KMS-11 (cell line): ENCODE data around the gene ACOT2.
A peak's percentile ranks its signal among the peaks of the same experiment; 100 is the strongest.

ENCODE experiments used
- H2AFZ ChIP-seq: fragments of 200-600 bp; sonication (generic); 2 replicates; pipeline ENCODE4 v1.6.1; 2016; ENCODE audit warnings: antibody characterized with exemption, mixed run types, low read depth
- H3K27ac ChIP-seq: fragments of 200-600 bp; sonication (generic); 2 replicates; pipeline ENCODE4 v1.6.1; 2016; ENCODE audit warnings: mild to moderate bottlenecking, mixed run types
- H3K27me3 ChIP-seq: fragments of 200-600 bp; sonication (generic); 2 replicates; pipeline ENCODE4 v1.6.1; 2017; ENCODE audit warnings: mild to moderate bottlenecking, low read depth, mixed run types, moderate library complexity; ENCODE audit not compliant: insufficient read depth
- H3K36me3 ChIP-seq: fragments of 200-600 bp; sonication (generic); 2 replicates; pipeline ENCODE4 v1.6.1; 2017; ENCODE audit warnings: mild to moderate bottlenecking, mixed run types; ENCODE audit not compliant: insufficient read depth
- H3K4me1 ChIP-seq: fragments of 200-600 bp; sonication (generic); 2 replicates; pipeline ENCODE4 v1.6.1; 2016; ENCODE audit warnings: mild to moderate bottlenecking, low read depth, mixed run types; ENCODE audit not compliant: poor library complexity, severe bottlenecking
- H3K4me2 ChIP-seq: fragments of 200-600 bp; sonication (generic); 2 replicates; pipeline ENCODE4 v1.7.0; 2016; ENCODE audit warnings: mild to moderate bottlenecking, mixed run types
- H3K4me3 ChIP-seq: fragments of 200-600 bp; sonication (generic); IDR thresholded peaks from 2 replicates; pipeline ENCODE4 v1.6.1; 2017; ENCODE audit warnings: low read depth, low read length, mixed read lengths; ENCODE audit not compliant: insufficient read depth
- H3K79me2 ChIP-seq: fragments of 200-600 bp; sonication (generic); 2 replicates; pipeline ENCODE4 v1.6.1; 2016; ENCODE audit warnings: low read depth, mixed run types; ENCODE audit not compliant: insufficient read depth
- H3K9ac ChIP-seq: fragments of 200-600 bp; sonication (generic); 2 replicates; pipeline ENCODE4 v1.6.1; 2016; ENCODE audit warnings: mild to moderate bottlenecking, mixed run types
- H4K20me1 ChIP-seq: fragments of 200-600 bp; sonication (generic); 2 replicates; pipeline ENCODE4 v1.6.1; 2016; ENCODE audit warnings: mild to moderate bottlenecking, mixed run types; ENCODE audit not compliant: insufficient read depth
- CTCF ChIP-seq: fragments of 200-600 bp; sonication (generic); conservative IDR thresholded peaks from 2 replicates; pipeline ENCODE4 v1.6.1; 2017; ENCODE audit warnings: low read depth, mild to moderate bottlenecking, antibody characterized with exemption, low read length, moderate library complexity, mixed read lengths

ACOT2 gene

GRCh38 chr14:73606271-73606670 lies 37.3 kb downstream of the ACOT2 start:
- Histone ChIP-seq H3K4me1 (no peaks in the 10 kb centered on the region), H3K4me3 (no peak overlapping the region), H3K36me3 (no peaks in the 10 kb centered on the region), H2AFZ (no peak overlapping the region), H4K20me1 (no peaks in the 10 kb centered on the region), H3K79me2 (no peaks in the 10 kb centered on the region), H3K4me2 (no peak overlapping the region), H3K27me3 (no peaks in the 10 kb centered on the region), H3K9ac (no peak overlapping the region), H3K27ac (no peak overlapping the region)
- TF ChIP-seq CTCF: no peak

- H3K4me2 ChIP-seq: no peak overlapping the region
- no peaks in the 10 kb centered on the region for H3K27me3 ChIP-seq
- H3K4me3 ChIP-seq: no peak overlapping the region
- no peaks in the 10 kb centered on the region for H4K20me1 ChIP-seq
- H3K9ac ChIP-seq: no peak overlapping the region
- no peak for TF ChIP-seq CTCF
- H3K4me1 ChIP-seq: no peaks in the 10 kb centered on the region
- H3K36me3 ChIP-seq: no peaks in the 10 kb centered on the region
- H2AFZ ChIP-seq: no peak overlapping the region
- no peaks in the 10 kb centered on the region for H3K79me2 ChIP-seq
- H3K27ac ChIP-seq: no peak overlapping the region
Measured at GRCh38 chr14:73607241-73607640, 38.2 kb downstream of the ACOT2 start.

- H3K27ac ChIP-seq: no peak overlapping the region
Measured at GRCh38 chr14:73610687-73611086, 41.7 kb downstream of the ACOT2 start.

GRCh38 chr14:73612339-73613045 lies 43.5 kb downstream of the ACOT2 start, which contains the start of gene ACOT6:
Gene ACOT6 (plus strand): TSS chr14:73612517. CDS start chr14:73612572, 55 bp downstream.
- H3K9ac ChIP-seq: no peak within 1 kb of the TSS
- TF ChIP-seq CTCF: no peak
- H3K4me2 ChIP-seq: no peak within 1 kb of the TSS
- no peaks in the 10 kb centered on the region for H3K27me3 ChIP-seq
- peak within 1 kb of the TSS; percentile 49; the same call in 1 of the 2 replicates for H2AFZ ChIP-seq
- no peaks in the 10 kb centered on the region for H3K36me3 ChIP-seq
- H3K4me3 ChIP-seq: no peak within 1 kb of the TSS
- no peaks in the 10 kb centered on the region for H4K20me1 ChIP-seq
- H3K79me2 ChIP-seq: no peaks in the 10 kb centered on the region
- H3K27ac ChIP-seq: no peak within 1 kb of the TSS
- no peaks in the 10 kb centered on the region for H3K4me1 ChIP-seq

More at GRCh38 chr14:73610687-73611086, 41.7 kb downstream of the ACOT2 start:
- H3K4me3 ChIP-seq: no peak overlapping the region
- TF ChIP-seq CTCF: no peak
- H3K27me3 ChIP-seq: no peaks in the 10 kb centered on the region
- no peaks in the 10 kb centered on the region for H3K36me3 ChIP-seq
- no peaks in the 10 kb centered on the region for H3K79me2 ChIP-seq
- H3K4me2 ChIP-seq: no peak overlapping the region
- no peak overlapping the region for H3K9ac ChIP-seq
- no peak overlapping the region for H2AFZ ChIP-seq
- H3K4me1 ChIP-seq: no peaks in the 10 kb centered on the region
- H4K20me1 ChIP-seq: no peaks in the 10 kb centered on the region
